CD4-positive, alpha-beta T cell (primary cell): Measurements from ENCODE around the gene KCNS3. TPM values are rescaled to one million over a fixed set of nuclear protein-coding genes. Genes with fewer than 3 reads are reported as not detected.

Experiments used
- ATAC-seq: fragments of 200-7000 bp; cut with Tn5 transposase; one replicate; pipeline ENCODE4 v1.10.0; 2022; ENCODE audit warnings: mild to moderate bottlenecking; ENCODE audit not compliant: poor library complexity
- CTCF ChIA-PET: fragments of 350-600 bp; sonication (Branson Sonifier 250); formaldehyde crosslinking; loops from one replicate; lab custom pipeline; 2021; ENCODE audit warnings: antibody characterized with exemption, inconsistent platforms; lab: Charles Lee
- POLR2A ChIA-PET: fragments of 350-600 bp; sonication (Branson Sonifier 250); formaldehyde crosslinking; loops from one replicate; lab custom pipeline; 2021; ENCODE audit warnings: antibody characterized with exemption, inconsistent platforms; lab: Charles Lee
- DNase-seq, 14 experiments: peaks; one replicate each; pipeline ENCODE4 v3.0.0-alpha.2; 2013 to 2020; ENCODE audit warnings: mixed read lengths in 2 of 14
- H3K27ac ChIP-seq, 2 donors: one replicate each; pipeline versions ENCODE4 v1.5.1 to v1.7.0; 2013; ENCODE audit warnings: low read length in 2 of 2, low read depth in 1 of 2, mild to moderate bottlenecking in 1 of 2
- H3K27me3 ChIP-seq, 2 experiments: 1 replicate in 1 of 2; 2 replicates in 1 of 2; pipeline versions ENCODE4 v1.6.1 to v1.7.0; 2013; ENCODE audit warnings: low read length in 2 of 2, control low read depth in 1 of 2, mild to moderate bottlenecking in 1 of 2, moderate library complexity in 1 of 2; ENCODE audit not compliant: insufficient read depth in 2 of 2, control insufficient read depth in 1 of 2
- H3K36me3 ChIP-seq: one replicate; pipeline ENCODE4 v1.6.1; 2013; ENCODE audit warnings: low read length, control low read depth; ENCODE audit not compliant: insufficient read depth
- H3K4me1 ChIP-seq: one replicate; pipeline ENCODE4 v1.6.1; 2013; ENCODE audit warnings: low read length, control low read depth; ENCODE audit not compliant: insufficient read depth
- H3K4me3 ChIP-seq: one replicate; pipeline ENCODE4 v1.5.1; 2013; ENCODE audit warnings: mild to moderate bottlenecking, low read length, moderate library complexity
- H3K9me3 ChIP-seq, 2 experiments: 1 replicate in 1 of 2; 2 replicates in 1 of 2; pipeline versions ENCODE4 v1.6.1 to v1.7.0; 2013; ENCODE audit warnings: low read length in 2 of 2, mild to moderate bottlenecking in 2 of 2, control low read depth in 1 of 2, moderate library complexity in 1 of 2; ENCODE audit not compliant: control insufficient read depth in 1 of 2, insufficient read depth in 1 of 2
- H3K27ac Mint-ChIP-seq: one replicate; pipeline ENCODE4 v1.8.0; 2020; ENCODE audit warnings: mixed read lengths
- H3K27me3 Mint-ChIP-seq: one replicate; pipeline ENCODE4 v1.8.0; 2021; ENCODE audit warnings: mixed read lengths
- H3K36me3 Mint-ChIP-seq: one replicate; pipeline ENCODE4 v1.8.0; 2021; ENCODE audit warnings: low read depth, mixed read lengths
- H3K4me1 Mint-ChIP-seq: one replicate; pipeline ENCODE4 v1.8.0; 2021; ENCODE audit warnings: low read depth, mixed read lengths
- H3K4me3 Mint-ChIP-seq: one replicate; pipeline ENCODE4 v1.8.0; 2020; ENCODE audit warnings: mild to moderate bottlenecking, mixed read lengths
- H3K9me3 Mint-ChIP-seq: one replicate; pipeline ENCODE4 v1.8.0; 2020; ENCODE audit warnings: mixed read lengths
- CTCF ChIP-seq: fragments of 200-600 bp; IDR thresholded peaks from one replicate; pipeline ENCODE4 v1.8.0; 2022; ENCODE audit warnings: antibody characterized with exemption, mild to moderate bottlenecking
- intact Hi-C, 2 experiments: fragments of 100-400 bp; cut with DNase I in 1 of 2; cut with micrococcal nuclease in 1 of 2; formaldehyde crosslinking; loops; one replicate each; pipeline versions ENCODE4 v1.15.1 to v1.9.0; 2023 to 2025; cut with DNase I, micrococcal nuclease
- polyA plus RNA-seq, 2 donors: library from polyadenylated mRNA; unstranded; fragments of 120-200 nt; gene quantifications; one replicate each; pipeline ENCODE4 v1.2.1, GENCODE V29; 2013
- total RNA-seq, 174 experiments: library from RNA in 2 of 174; stranded (reverse) in 2 of 174; gene quantifications; one replicate each; pipeline ENCODE4 v1.2.3 and lab custom pipeline; 2021 to 2026

Gene KCNS3
- total RNA-seq (not detected), total RNA-seq (lab: John Stamatoyannopoulos, UW) (0 to 0.43 (median 0) reads per million in 172 experiments)
- polyA plus RNA-seq (2013, experiment 1 of 2), result not detected
- 0.24 TPM for polyA plus RNA-seq (2013, experiment 2 of 2)

GRCh38 chr2:17878281-17879136, at the start of gene KCNS3:
Gene KCNS3, plus strand, starts transcription at chr2:17878667. Its CDS starts 52,342 bp downstream, at chr2:17931009.
- Mint-ChIP-seq H3K36me3 (no peaks in the 10 kb centered on the region), H3K27ac (no peak within 1 kb of the TSS)

GRCh38 chr2:17830053-17831034, 48.1 kb upstream of the KCNS3 start:
- Mint-ChIP-seq H3K4me1 (no peaks in the 10 kb centered on the region), H3K27me3 (peaks cover 45% of the 10 kb centered on the region), H3K9me3 (no peaks in the 10 kb centered on the region), H3K36me3 (no peaks in the 10 kb centered on the region), H3K27ac (no peak overlapping the region), H3K4me3 (no peak overlapping the region)
- DNase-seq (peak in 7 of 14 experiments; percentile 2 to 45 (median 14)), ATAC-seq (no peak)
- Histone ChIP-seq H3K4me1 (peaks cover 7% of the 10 kb centered on the region), H3K27ac (no peak overlapping the region), H3K36me3 (no peaks in the 10 kb centered on the region), H3K27me3 (peaks cover 14 to 18% of the 10 kb centered on the region in 2 experiments), H3K4me3 (no peak overlapping the region), H3K9me3 (peaks cover 0 to 9% of the 10 kb centered on the region in 2 experiments)
- intact Hi-C loops, result no loop called here
- TF ChIP-seq CTCF, result peak; percentile 27
- CTCF ChIA-PET, result no interaction called here
- POLR2A ChIA-PET, result no interaction called here

More at GRCh38 chr2:17878281-17879136, at the start of gene KCNS3:
- no peak within 1 kb of the TSS for H3K27ac ChIP-seq
- peaks cover 45 to 72% of the 10 kb centered on the region in 2 experiments for H3K27me3 ChIP-seq
- Mint-ChIP-seq H3K4me1 (peaks cover 9% of the 10 kb centered on the region), H3K4me3 (peak within 1 kb of the TSS; percentile 74), H3K27me3 (peaks cover 86% of the 10 kb centered on the region), H3K9me3 (no peaks in the 10 kb centered on the region)
- H3K9me3 ChIP-seq, result peaks cover 0 to 12% of the 10 kb centered on the region in 2 experiments
- H3K36me3 ChIP-seq, result no peaks in the 10 kb centered on the region
- POLR2A ChIA-PET, result no interaction called here
- CTCF ChIA-PET, result no interaction called here
- intact Hi-C loops, result no loop called here
- no peak for ATAC-seq
- DNase-seq, result peak in 2 of 14 experiments; percentile 9 to 10
- peaks cover 17% of the 10 kb centered on the region for H3K4me1 ChIP-seq
- peak within 1 kb of the TSS; percentile 34 for H3K4me3 ChIP-seq
- no peak for TF ChIP-seq CTCF

GRCh38 chr2:17835516-17835915, 43.0 kb upstream of the KCNS3 start:
- H3K36me3 Mint-ChIP-seq, result no peaks in the 10 kb centered on the region
- peaks cover 0 to 3% of the 10 kb centered on the region in 2 experiments for H3K9me3 ChIP-seq
- no peaks in the 10 kb centered on the region for H3K36me3 ChIP-seq
- peaks cover 8 to 12% of the 10 kb centered on the region in 2 experiments for H3K27me3 ChIP-seq
- no peak overlapping the region for H3K27ac ChIP-seq
- ATAC-seq (no peak), DNase-seq (no peak)
- peaks cover 3% of the 10 kb centered on the region for H3K4me1 ChIP-seq
- H3K4me3 ChIP-seq, result no peak overlapping the region
- intact Hi-C loops, result no loop called here
- CTCF ChIA-PET, result no interaction called here
- peaks cover 29% of the 10 kb centered on the region for H3K27me3 Mint-ChIP-seq
- TF ChIP-seq CTCF, result no peak
- H3K9me3 Mint-ChIP-seq, result no peaks in the 10 kb centered on the region
- no peak overlapping the region for H3K4me3 Mint-ChIP-seq
- POLR2A ChIA-PET, result no interaction called here
- H3K4me1 Mint-ChIP-seq, result no peaks in the 10 kb centered on the region
- no peak overlapping the region for H3K27ac Mint-ChIP-seq
